Left colon (tissue), 2 donors: ENCODE results near the gene USP43. TPM values are rescaled to one million over a fixed set of nuclear protein-coding genes. Genes with fewer than 3 reads are reported as not detected.

Experiments
- ATAC-seq: fragments of 200-7000 bp; cut with Tn5 transposase; one replicate; pipeline ENCODE4 v1.9.1; 2020; ENCODE audit warnings: mild to moderate bottlenecking, moderate library complexity
- DNase-seq, 2 donors: peaks; one replicate each; pipeline ENCODE4 v3.0.0-alpha.2; 2020
- intact Hi-C, 2 donors: fragments of 100-400 bp; cut with DNase I in 1 of 2; cut with micrococcal nuclease in 1 of 2; formaldehyde crosslinking; loops; one replicate each; pipeline versions ENCODE4 v1.11.2 to v1.14.0; 2022; cut with DNase I, micrococcal nuclease
- total RNA-seq, 2 donors: library from RNA; stranded (reverse); fragmentation: NEBNext Ultra II Directional; extraction: Animal tissue kit (Norgen Biotek cat#: 25700); gene quantifications; one replicate each; pipeline ENCODE4 v1.2.1, GENCODE V29; 2021
- donor health status: DM: no; HTN: no; CAD: no.
- donor health status: DM: yes; HTN: yes; CAD: no.

Gene USP43
- total RNA-seq, 2 donors from 2014 or later: 14.4 to 17.9 TPM

GRCh38 chr17:9700136-9700535, 54.8 kb downstream of the USP43 start:
- no peak for ATAC-seq
- intact Hi-C loops: no loop called here
- no peak for DNase-seq

GRCh38 chr17:9700754-9701476, 55.6 kb downstream of the USP43 start:
- no peak for ATAC-seq
- intact Hi-C loops: no loop called here
- DNase-seq: no peak

DNA sequence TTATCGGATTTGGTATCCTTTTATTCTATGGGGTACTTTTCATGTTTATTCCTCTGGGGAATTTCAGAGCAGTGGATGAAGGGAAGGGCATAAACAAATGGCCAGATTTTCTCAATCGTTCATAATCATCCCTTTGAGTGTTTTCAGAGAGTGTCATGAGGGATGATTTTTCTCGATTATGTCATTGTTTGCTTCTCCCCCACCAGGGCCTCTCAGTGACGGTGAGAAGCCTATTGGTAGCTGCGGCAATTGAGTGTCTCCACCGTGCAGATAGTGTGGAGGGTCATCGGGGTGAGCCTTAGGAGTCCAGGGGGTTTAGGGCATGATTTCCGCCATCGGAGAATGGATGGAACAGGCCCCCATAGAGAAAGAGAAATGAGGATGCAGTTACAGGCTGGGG, 57.2 kb downstream of the USP43 start:
- ATAC-seq: no peak
- no peak for DNase-seq
- intact Hi-C loops: no loop called here

GRCh38 chr17:9702914-9703780, 57.8 kb downstream of the USP43 start:
- ATAC-seq (no peak), DNase-seq (no peak)
- intact Hi-C loops: no loop called here

DNA sequence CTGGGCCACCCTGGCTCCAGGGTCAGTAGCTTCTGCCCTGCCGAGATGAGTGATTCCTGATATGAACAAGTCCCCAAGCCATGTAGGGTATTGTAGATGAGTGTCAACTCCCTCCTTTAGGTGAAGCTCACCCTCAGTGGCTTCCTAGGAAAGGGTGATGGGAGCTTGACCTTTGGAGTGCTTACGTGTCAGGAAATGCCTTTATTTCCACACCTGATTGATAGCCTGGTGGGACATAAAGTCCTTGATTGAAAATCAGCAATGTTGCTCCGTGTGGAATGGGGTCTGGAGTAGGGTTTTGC, 58.4 kb downstream of the USP43 start:
- ATAC-seq: no peak
- DNase-seq: no peak
- intact Hi-C loops: no loop called here

DNA sequence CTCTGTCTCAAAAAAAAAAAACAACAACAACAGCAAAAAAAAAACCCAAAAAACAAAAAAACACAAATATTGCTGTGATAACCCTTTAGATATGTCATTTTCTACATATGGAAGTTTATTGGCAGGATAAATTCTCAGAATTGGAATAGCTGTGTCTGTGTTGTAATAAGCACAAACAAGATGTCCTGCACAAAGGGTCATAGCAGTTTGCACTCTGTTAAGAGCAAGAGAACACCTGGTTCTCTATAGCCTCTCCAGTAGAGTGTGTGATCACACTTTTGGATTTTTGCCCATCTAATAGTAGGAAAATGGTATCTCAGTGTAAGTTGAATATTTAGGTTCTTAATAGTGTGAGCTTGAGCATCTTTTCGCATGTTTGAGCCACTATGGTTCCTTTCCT, 60.4 kb downstream of the USP43 start:
- intact Hi-C loops: no loop called here
- no peak for ATAC-seq
- DNase-seq: no peak

GRCh38 chr17:9707948-9708347, 62.6 kb downstream of the USP43 start:
- intact Hi-C loops: no loop called here
- DNase-seq: no peak
- ATAC-seq: no peak

DNA sequence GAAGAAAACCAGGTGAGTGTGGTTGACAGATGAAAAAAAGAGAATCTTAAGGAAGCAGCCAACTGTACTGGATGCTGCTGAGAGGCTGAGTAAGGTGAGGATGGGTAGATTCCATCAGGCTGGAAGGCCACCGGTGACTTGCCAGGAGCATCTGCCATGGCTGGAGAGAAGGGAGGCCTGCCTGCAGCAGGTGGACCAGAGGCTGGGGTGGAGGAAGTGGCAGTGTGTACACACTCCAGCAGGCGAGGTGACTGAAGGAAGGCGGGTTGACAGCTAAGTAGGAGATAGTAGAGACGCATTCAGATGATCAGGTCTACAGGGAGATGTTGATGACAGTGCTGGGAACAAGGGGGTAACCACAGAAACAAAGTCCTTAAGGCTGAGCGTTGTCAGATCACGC, 69.5 kb downstream of the USP43 start:
- ATAC-seq: no peak
- intact Hi-C loops: no loop called here
- no peak for DNase-seq

GRCh38 chr17:9715503-9716016, 70.2 kb downstream of the USP43 start:
- ATAC-seq (no peak), DNase-seq (no peak)
- intact Hi-C loops: no loop called here

GRCh38 chr17:9725575-9725974, 80.3 kb downstream of the USP43 start:
- ATAC-seq (no peak), DNase-seq (no peak)

DNA sequence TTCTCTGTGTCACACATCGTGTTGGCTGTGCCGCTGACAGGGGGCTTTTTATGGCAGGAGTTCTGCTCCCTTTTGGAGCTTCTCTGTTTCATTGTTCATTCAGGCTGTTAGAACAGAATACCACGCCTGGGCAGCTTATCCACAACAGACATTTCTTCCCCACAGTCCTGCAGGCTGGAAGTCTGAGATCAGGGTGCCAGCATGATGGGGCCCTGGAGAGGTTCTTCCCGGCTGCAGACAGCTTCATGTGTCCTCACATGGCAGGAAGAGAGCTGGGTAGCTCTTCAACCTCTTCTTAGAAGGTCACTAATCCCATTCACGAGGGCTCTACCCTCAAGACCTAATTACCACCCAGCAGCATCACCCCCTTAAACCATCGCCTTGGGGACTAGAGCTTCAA, 81.0 kb downstream of the USP43 start:
- ATAC-seq: no peak
- intact Hi-C loops: no loop called here
- DNase-seq: no peak

More at GRCh38 chr17:9725575-9725974, 80.3 kb downstream of the USP43 start:
- intact Hi-C loops: no loop called here

DNA sequence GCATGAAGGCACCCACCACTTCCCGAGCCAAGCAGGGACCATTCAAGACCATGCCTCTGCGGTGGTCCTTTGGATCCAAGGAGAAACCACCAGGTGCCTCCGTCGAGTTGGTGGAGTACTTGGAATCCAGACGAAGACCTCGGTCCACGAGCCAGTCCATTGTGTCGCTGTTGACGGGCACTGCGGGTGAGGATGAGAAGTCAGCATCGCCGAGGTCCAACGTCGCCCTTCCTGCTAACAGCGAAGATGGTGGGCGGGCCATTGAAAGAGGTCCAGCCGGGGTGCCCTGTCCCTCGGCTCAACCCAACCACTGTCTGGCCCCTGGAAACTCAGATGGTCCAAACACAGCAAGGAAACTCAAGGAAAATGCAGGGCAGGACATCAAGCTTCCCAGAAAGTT, 82.7 kb downstream of the USP43 start:
- ATAC-seq (peak; percentile 5), DNase-seq (no peak)
- intact Hi-C loops: no loop called here

DNA sequence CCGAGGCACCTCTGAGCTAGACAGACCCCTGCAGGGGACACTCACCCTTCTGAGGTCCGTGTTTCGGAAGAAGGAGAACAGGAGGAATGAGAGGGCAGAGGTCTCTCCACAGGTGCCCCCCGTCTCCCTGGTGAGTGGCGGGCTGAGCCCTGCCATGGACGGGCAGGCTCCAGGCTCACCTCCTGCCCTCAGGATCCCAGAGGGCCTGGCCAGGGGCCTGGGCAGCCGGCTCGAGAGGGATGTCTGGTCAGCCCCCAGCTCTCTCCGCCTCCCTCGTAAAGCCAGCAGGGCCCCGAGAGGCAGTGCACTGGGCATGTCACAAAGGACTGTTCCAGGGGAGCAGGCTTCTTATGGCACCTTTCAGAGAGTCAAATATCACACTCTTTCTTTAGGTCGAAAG, 83.2 kb downstream of the USP43 start:
- intact Hi-C loops: no loop called here
- no peak for DNase-seq
- ATAC-seq: peak; percentile 22

DNA sequence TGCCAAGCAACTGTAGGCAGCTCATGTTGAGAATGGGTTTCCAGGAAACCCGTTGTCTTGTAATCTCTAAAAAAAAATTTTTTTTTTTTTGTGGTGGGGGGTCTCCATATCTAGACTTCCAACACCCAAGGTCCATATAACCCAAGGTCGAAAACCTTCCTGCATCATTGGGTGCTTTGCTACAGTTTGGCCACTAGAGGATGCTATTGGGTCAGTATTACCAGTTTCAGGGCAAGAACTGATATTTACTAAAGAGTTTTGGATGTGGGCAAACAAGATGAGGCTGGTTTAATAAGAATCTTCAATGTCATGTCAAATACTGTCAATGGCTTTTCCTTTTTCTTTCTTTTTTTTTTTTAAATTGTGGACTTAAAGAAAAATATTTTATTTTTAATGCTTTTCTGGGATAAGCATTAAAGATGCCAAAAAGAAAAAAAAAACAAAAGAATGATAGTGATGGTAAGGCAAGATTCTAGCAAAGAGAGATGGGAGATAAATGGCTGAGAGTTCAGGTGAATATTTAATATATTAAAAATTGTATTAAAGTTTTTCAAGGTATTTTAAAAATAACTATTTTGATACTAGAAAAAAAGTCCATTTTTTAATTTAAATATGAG, 83.8 kb downstream of the USP43 start:
- DNase-seq: no peak
- ATAC-seq: peak; percentile 67
- intact Hi-C loops: no loop called here

DNA sequence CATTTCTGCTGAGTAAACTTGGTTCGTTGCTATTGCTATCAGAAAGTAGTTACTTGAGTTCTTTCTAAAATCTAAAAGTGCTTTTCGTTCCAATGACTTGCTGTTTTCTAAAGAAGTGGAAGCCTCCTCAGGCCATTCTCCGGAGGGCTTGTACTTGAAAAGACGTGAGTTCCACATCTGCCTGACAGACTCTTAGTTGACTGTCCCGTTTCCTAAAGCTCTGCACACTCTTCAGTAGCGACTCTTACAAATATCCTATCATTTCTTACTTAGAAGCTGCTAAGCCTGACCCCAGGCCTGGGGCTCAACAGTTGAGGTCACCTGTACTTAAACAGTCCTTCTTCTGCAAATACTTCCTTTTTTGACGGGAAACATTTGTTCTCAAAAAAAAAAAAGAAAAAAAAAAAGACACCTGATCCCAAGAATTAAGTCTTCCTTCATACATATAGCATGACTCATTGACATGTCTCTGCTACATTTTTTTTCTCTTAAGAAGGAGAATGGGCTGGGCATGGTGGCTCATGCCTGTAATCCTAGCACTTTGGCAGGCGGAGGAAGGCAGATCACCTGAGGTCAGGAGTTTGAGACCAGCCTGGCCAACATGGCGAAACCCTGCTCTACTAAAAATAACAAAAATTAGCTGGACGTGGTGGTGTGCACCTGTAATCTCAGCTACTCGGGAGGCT, 84.6 kb downstream of the USP43 start:
- intact Hi-C loops: no loop called here
- DNase-seq (no peak), ATAC-seq (no peak)

- intact Hi-C loops: no loop called here
- DNase-seq (no peak), ATAC-seq (no peak)
Observed at GRCh38 chr17:9750524-9750923, 105.2 kb downstream of the USP43 start.

DNA sequence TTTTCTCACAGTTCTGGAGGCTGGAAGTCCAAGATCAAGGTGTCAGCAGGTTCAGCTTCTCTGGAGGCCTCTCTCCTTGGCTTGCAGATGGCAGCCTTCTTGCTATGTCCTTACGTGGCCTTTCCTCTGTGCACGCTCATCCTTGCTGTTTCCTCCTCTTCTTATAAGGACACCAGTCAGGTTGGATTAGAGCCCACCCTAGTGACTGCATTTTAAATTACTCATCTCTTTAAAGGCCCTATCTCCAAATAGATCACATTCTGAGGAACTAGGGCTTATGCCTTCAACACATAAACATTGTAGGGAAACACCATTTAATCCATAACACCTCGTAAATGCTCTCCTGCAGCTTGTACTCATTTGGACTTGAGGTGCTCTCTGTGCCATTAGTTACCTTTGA, 109.8 kb downstream of the USP43 start:
- no peak for ATAC-seq
- intact Hi-C loops: no loop called here
- no peak for DNase-seq

DNA sequence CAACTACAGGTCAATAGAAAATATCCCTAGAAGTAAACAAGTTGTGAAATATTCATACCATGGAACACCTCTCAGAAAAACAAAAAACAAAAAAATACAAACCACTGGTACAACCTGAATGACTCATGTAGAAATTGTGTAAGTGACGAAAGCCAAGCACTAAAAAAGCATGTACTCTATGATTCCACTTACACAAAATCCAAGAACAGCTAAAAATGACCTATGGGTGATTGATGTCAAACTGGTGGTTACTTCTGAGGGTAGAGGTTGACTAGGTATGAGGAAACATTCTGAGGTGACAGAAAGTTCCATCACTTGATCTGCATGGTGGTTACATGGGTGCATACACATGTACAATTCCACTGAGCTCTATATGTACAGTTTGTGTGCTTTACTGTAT, 114.9 kb downstream of the USP43 start:
- no peak for ATAC-seq
- DNase-seq: no peak
- intact Hi-C loops: no loop called here

- ATAC-seq (no peak), DNase-seq (no peak)
- intact Hi-C loops: no loop called here
Observed at GRCh38 chr17:9763643-9764042, 118.3 kb downstream of the USP43 start.
